ENCODE results near the gene KAZN. TPM values are rescaled to one million over a fixed set of nuclear protein-coding genes. Genes with fewer than 3 reads are reported as not detected.
A peak's percentile ranks its signal among the peaks of the same experiment; 100 is the strongest.

KAZN gene
- total RNA-seq, 1 donor from 2014 or later: 9.4 TPM

- Mint-ChIP-seq H3K27ac (ENCODE audit: unreplicated experiment) (no peak overlapping the region), H3K4me3 (ENCODE audit: unreplicated experiment) (no peak overlapping the region), H3K4me1 (ENCODE audit: low read depth, unreplicated experiment) (no peaks in the 10 kb centered on the region), H3K27me3 (ENCODE audit: low read depth, unreplicated experiment) (peaks cover 27% of the 10 kb centered on the region), H3K36me3 (ENCODE audit: low read depth, unreplicated experiment) (no peaks in the 10 kb centered on the region), H3K9me3 (ENCODE audit: unreplicated experiment) (no peaks in the 10 kb centered on the region)
- H3K9ac ChIP-seq (ENCODE audit: low read length): no peak overlapping the region
- no peak overlapping the region for H2AFZ ChIP-seq (ENCODE audit: low read depth, low read length)
- H3K4me2 ChIP-seq (ENCODE audit: low read length): no peak overlapping the region
- no peaks in the 10 kb centered on the region for H3K9me3 ChIP-seq (ENCODE audit: insufficient read depth, low read depth, low read length)
- no peak for TF ChIP-seq EZH2 (IDR thresholded peaks at IDR 0.05; ENCODE audit: insufficient read depth, low read length)
- no peak for TF ChIP-seq CTCF (IDR thresholded peaks at IDR 0.05; ENCODE audit: insufficient read depth, low read depth, low read length)
- H3K27ac ChIP-seq (ENCODE audit: low read depth, low read length): no peak overlapping the region
- DNase-seq (ENCODE audit: low read depth): no peak
- H3K36me3 ChIP-seq (ENCODE audit: insufficient read depth, low read length): no peaks in the 10 kb centered on the region
- no peaks in the 10 kb centered on the region for H3K4me1 ChIP-seq (ENCODE audit: insufficient read depth, low read length)
- H3K27me3 ChIP-seq (ENCODE audit: insufficient read depth, low read length): peaks cover 4% of the 10 kb centered on the region
- no peak for FAIRE-seq
- no peaks in the 10 kb centered on the region for H4K20me1 ChIP-seq (ENCODE audit: insufficient read depth, low read length)
- no peak overlapping the region for H3K4me3 ChIP-seq (ENCODE audit: insufficient read depth, low read depth, low read length)
- H3K79me2 ChIP-seq (ENCODE audit: insufficient read depth, low read length): no peaks in the 10 kb centered on the region
Observed at GRCh38 chr1:14551386-14551785, 47.1 kb upstream of the KAZN start.

DNA sequence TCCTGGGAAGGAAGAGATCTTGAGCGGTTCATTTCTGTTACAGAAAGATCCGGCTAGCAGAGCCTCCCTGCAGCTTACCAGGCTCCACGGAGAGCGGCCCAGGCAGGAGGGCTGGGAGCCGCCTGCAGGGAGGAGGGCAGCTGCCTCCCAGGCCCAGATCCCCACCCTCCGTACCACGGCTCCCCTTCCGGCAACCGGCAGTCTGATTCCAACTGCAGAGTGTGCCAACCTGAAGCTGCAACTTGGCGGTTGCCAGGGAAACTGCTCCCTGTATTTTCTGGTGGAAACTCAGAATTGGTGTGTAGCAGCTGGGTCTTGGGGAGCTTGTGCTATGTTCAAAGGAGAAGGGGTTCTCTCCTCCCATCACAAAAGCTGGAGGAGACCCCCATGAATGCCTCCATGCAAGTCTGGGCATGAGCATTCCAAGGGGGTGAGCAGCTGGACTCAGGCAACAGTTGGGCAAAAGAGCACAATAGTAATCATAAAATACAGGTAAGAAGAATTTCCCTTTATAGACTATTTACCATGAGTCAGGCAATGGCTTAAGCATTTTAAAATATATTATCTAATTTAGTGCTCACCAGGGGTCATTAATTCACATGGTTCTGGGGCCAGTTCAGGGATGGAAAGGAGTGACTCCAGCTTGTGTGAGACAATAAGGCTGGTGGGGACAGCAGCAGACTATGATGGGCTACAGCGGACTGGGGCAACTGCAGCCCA lies 46.1 kb upstream of the KAZN start:
- H3K9me3 ChIP-seq (ENCODE audit: insufficient read depth, low read depth, low read length): no peaks in the 10 kb centered on the region
- no peaks in the 10 kb centered on the region for H3K36me3 Mint-ChIP-seq (ENCODE audit: low read depth, unreplicated experiment)
- H3K27me3 Mint-ChIP-seq (ENCODE audit: low read depth, unreplicated experiment): peaks cover 27% of the 10 kb centered on the region
- no peaks in the 10 kb centered on the region for H3K4me1 Mint-ChIP-seq (ENCODE audit: low read depth, unreplicated experiment)
- H4K20me1 ChIP-seq (ENCODE audit: insufficient read depth, low read length): no peaks in the 10 kb centered on the region
- H3K4me3 ChIP-seq (ENCODE audit: insufficient read depth, low read depth, low read length): no peak overlapping the region
- TF ChIP-seq EZH2 (IDR thresholded peaks at IDR 0.05; ENCODE audit: insufficient read depth, low read length): no peak
- TF ChIP-seq CTCF (IDR thresholded peaks at IDR 0.05; ENCODE audit: insufficient read depth, low read depth, low read length): no peak
- H3K9me3 Mint-ChIP-seq (ENCODE audit: unreplicated experiment): no peaks in the 10 kb centered on the region
- H3K4me3 Mint-ChIP-seq (ENCODE audit: unreplicated experiment): no peak overlapping the region
- H3K27ac ChIP-seq (ENCODE audit: low read depth, low read length): no peak overlapping the region
- no peak overlapping the region for H3K9ac ChIP-seq (ENCODE audit: low read length)
- no peak overlapping the region for H3K27ac Mint-ChIP-seq (ENCODE audit: unreplicated experiment)
- no peak overlapping the region for H2AFZ ChIP-seq (ENCODE audit: low read depth, low read length)
- no peaks in the 10 kb centered on the region for H3K79me2 ChIP-seq (ENCODE audit: insufficient read depth, low read length)
- no peaks in the 10 kb centered on the region for H3K4me1 ChIP-seq (ENCODE audit: insufficient read depth, low read length)
- no peaks in the 10 kb centered on the region for H3K36me3 ChIP-seq (ENCODE audit: insufficient read depth, low read length)
- DNase-seq (ENCODE audit: low read depth) (no peak), FAIRE-seq (no peak)
- peaks cover 4% of the 10 kb centered on the region for H3K27me3 ChIP-seq (ENCODE audit: insufficient read depth, low read length)
- H3K4me2 ChIP-seq (ENCODE audit: low read length): no peak overlapping the region

DNA sequence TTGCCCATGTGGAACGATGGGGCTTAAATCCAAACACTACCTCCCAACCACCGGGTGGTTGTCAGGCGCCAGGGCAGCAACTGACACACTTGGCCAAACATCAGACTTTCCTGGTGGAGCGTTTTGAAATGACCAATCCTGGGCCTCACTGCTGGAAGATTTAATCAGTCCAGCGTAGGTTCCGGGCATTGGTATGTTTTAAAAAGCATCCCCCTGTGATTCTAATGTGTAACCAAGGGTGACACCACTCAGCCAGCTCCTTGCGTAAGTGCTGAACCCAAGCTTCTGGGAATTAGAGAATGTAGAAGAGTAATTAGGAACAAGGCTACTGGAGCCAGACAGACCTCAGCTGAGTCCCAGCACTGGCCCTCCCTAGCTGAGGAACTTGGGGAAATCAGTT lies 44.8 kb upstream of the KAZN start:
- Histone ChIP-seq H4K20me1 (ENCODE audit: insufficient read depth, low read length) (no peaks in the 10 kb centered on the region), H3K9me3 (ENCODE audit: insufficient read depth, low read depth, low read length) (no peaks in the 10 kb centered on the region), H3K4me2 (ENCODE audit: low read length) (no peak overlapping the region), H3K27me3 (ENCODE audit: insufficient read depth, low read length) (peaks cover 4% of the 10 kb centered on the region), H3K27ac (ENCODE audit: low read depth, low read length) (no peak overlapping the region), H3K9ac (ENCODE audit: low read length) (no peak overlapping the region), H3K79me2 (ENCODE audit: insufficient read depth, low read length) (no peaks in the 10 kb centered on the region), H2AFZ (ENCODE audit: low read depth, low read length) (no peak overlapping the region), H3K4me1 (ENCODE audit: insufficient read depth, low read length) (no peaks in the 10 kb centered on the region), H3K4me3 (ENCODE audit: insufficient read depth, low read depth, low read length) (no peak overlapping the region), H3K36me3 (ENCODE audit: insufficient read depth, low read length) (no peaks in the 10 kb centered on the region)
- no peak overlapping the region for H3K27ac Mint-ChIP-seq (ENCODE audit: unreplicated experiment)
- no peaks in the 10 kb centered on the region for H3K9me3 Mint-ChIP-seq (ENCODE audit: unreplicated experiment)
- TF ChIP-seq EZH2 (IDR thresholded peaks at IDR 0.05; ENCODE audit: insufficient read depth, low read length) (no peak), CTCF (IDR thresholded peaks at IDR 0.05; ENCODE audit: insufficient read depth, low read depth, low read length) (no peak)
- no peaks in the 10 kb centered on the region for H3K4me1 Mint-ChIP-seq (ENCODE audit: low read depth, unreplicated experiment)
- DNase-seq (ENCODE audit: low read depth) (peak; percentile 16), FAIRE-seq (no peak)
- no peaks in the 10 kb centered on the region for H3K36me3 Mint-ChIP-seq (ENCODE audit: low read depth, unreplicated experiment)
- no peak overlapping the region for H3K4me3 Mint-ChIP-seq (ENCODE audit: unreplicated experiment)
- H3K27me3 Mint-ChIP-seq (ENCODE audit: low read depth, unreplicated experiment): peaks cover 27% of the 10 kb centered on the region
